SIG-M5 treated with dmso at 0.1 percent for 504 hours (cell line): ENCODE data around the gene SLC9A2.

ENCODE experiments used
- DNase-seq: peaks from one replicate; lab custom pipeline; 2025; ENCODE audit not compliant: unreplicated experiment; lab: John Stamatoyannopoulos, UW

SLC9A2 gene

GRCh38 chr2:102724553-102724952 is 105.2 kb downstream of the SLC9A2 start:
- no peak for DNase-seq

GRCh38 chr2:102726128-102727087 is 107.1 kb downstream of the SLC9A2 start:
- no peak for DNase-seq

GRCh38 chr2:102735416-102736109 is 116.2 kb downstream of the SLC9A2 start:
- DNase-seq: peak; percentile 65

- no peak for DNase-seq
These were observed 116.7 kb downstream of the SLC9A2 start for GRCh38 chr2:102736110-102736409.

GRCh38 chr2:102736410-102737409 is 117.4 kb downstream of the SLC9A2 start:
- peak; percentile 69 for DNase-seq

- no peak for DNase-seq
These were observed 118.1 kb downstream of the SLC9A2 start for GRCh38 chr2:102737431-102737830.

GRCh38 chr2:102743259-102743658 is 123.9 kb downstream of the SLC9A2 start:
- no peak for DNase-seq

GRCh38 chr2:102748107-102748506 is 128.8 kb downstream of the SLC9A2 start:
- DNase-seq: no peak

- no peak for DNase-seq
These were observed 130.6 kb downstream of the SLC9A2 start for GRCh38 chr2:102749938-102750337.

- DNase-seq: peak; percentile 63
These were observed 134.3 kb downstream of the SLC9A2 start for GRCh38 chr2:102753563-102754159.

GRCh38 chr2:102754456-102755145 is 135.2 kb downstream of the SLC9A2 start:
- no peak for DNase-seq

- DNase-seq: no peak
These were observed 135.9 kb downstream of the SLC9A2 start for GRCh38 chr2:102755284-102755683.

- DNase-seq: no peak
These were observed 139.1 kb downstream of the SLC9A2 start for GRCh38 chr2:102758439-102758838.
